K562 (cell line): ENCODE results near the gene CORO2A. TPM values are rescaled to one million over a fixed set of nuclear protein-coding genes. Genes with fewer than 3 reads are reported as not detected.

Experiments
- ATAC-seq: fragments of 200-7000 bp; cut with Tn5 transposase; 3 replicates; pipeline ENCODE4 v1.9.1; 2020; ENCODE audit warnings: moderate library complexity
- BruUV-seq: library from RNA; stranded (reverse); fragments of 400-500 nt; replicated peaks from 2 replicates; lab custom pipeline; 2021; lab: Mats Ljungman, UMichigan
- CTCF ChIA-PET: fragments of 300-600 bp; formaldehyde crosslinking; extraction: SDS; loops from one replicate; lab custom pipeline; 2021; ENCODE audit warnings: low intra/inter-chr PET ratio; lab: Yijun Ruan, JAX
- POLR2A ChIA-PET: fragments of 300-600, 350-650 bp; sonication (Branson Sonifier 250); formaldehyde crosslinking; extraction: SDS; loops from one replicate; lab custom pipeline; 2021; ENCODE audit warnings: antibody characterized with exemption, inconsistent platforms; lab: Yijun Ruan, JAX
- DNase-seq, 4 experiments: peaks; one replicate each; pipeline versions ENCODE4 v3.0.0 to v3.0.0-alpha.2; 2011 to 2018; ENCODE audit warnings: low spot score in 3 of 4, mixed read lengths in 3 of 4; ENCODE audit errors: extremely low read depth in 1 of 4
- FAIRE-seq: peaks from 2 replicates; lab custom pipeline; 2011; peaks lifted over from hg19 to GRCh38; lab: Jason Lieb, UNC
- H2AFZ ChIP-seq: 2 replicates; pipeline ENCODE4 v1.6.0; 2011; ENCODE audit warnings: low read depth, low read length, control low read depth, inconsistent platforms
- H3K27ac ChIP-seq: fragments of 200-600 bp; 3 replicates; pipeline ENCODE4 v1.8.0; 2011; ENCODE audit warnings: low read depth, mild to moderate bottlenecking, control low read depth, inconsistent platforms, low read length, moderate library complexity, mixed read lengths; ENCODE audit errors: extremely low read depth
- H3K27me3 ChIP-seq, 2 experiments: fragments of 300-600 bp in 1 of 2; 2 replicates in 1 of 2; 3 replicates in 1 of 2; pipeline versions ENCODE4 v1.6.0 to v1.8.0; 2011; ENCODE audit warnings: inconsistent platforms in 2 of 2, low read length in 2 of 2, mild to moderate bottlenecking in 1 of 2, mixed read lengths in 1 of 2, moderate library complexity in 1 of 2; ENCODE audit not compliant: control insufficient read depth in 2 of 2, insufficient read depth in 2 of 2
- H3K36me3 ChIP-seq: fragments of 300-600 bp; 3 replicates; pipeline ENCODE4 v1.8.0; 2011; ENCODE audit warnings: mild to moderate bottlenecking, low read length, inconsistent platforms; ENCODE audit not compliant: control insufficient read depth, insufficient read depth
- H3K4me1 ChIP-seq, 2 experiments: fragments of 200-600 bp in 1 of 2; replicated peaks in 1 of 2; 2 replicates in 1 of 2; 3 replicates in 1 of 2; pipeline versions ENCODE4 v1.5.1 to v1.8.0; 2011; ENCODE audit warnings: inconsistent platforms in 2 of 2, low read length in 2 of 2, mild to moderate bottlenecking in 1 of 2, mixed read lengths in 1 of 2, moderate library complexity in 1 of 2; ENCODE audit not compliant: control insufficient read depth in 2 of 2, insufficient read depth in 2 of 2
- H3K4me2 ChIP-seq: 2 replicates; pipeline ENCODE4 v1.6.1; 2011; ENCODE audit warnings: low read length, control low read depth, inconsistent platforms, mixed read lengths; ENCODE audit not compliant: insufficient read depth
- H3K4me3 ChIP-seq: fragments of 200-600 bp; sonication (generic), shearing (Covaris generic); 2 replicates; pipeline ENCODE4 v1.5.1; 2016; ENCODE audit warnings: control low read depth, inconsistent platforms
- H3K79me2 ChIP-seq: fragments of 200-600 bp; 3 replicates; pipeline ENCODE4 v1.8.0; 2011; ENCODE audit warnings: low read length, inconsistent platforms; ENCODE audit not compliant: control insufficient read depth, insufficient read depth
- H3K9ac ChIP-seq, 2 experiments: 2 replicates each; pipeline versions ENCODE4 v1.6.0 to v1.6.1; 2011; ENCODE audit warnings: low read depth in 2 of 2, low read length in 2 of 2, control low read depth in 1 of 2, inconsistent platforms in 1 of 2, mild to moderate bottlenecking in 1 of 2, mixed read lengths in 1 of 2; ENCODE audit not compliant: insufficient read depth in 1 of 2
- H3K9me1 ChIP-seq: one replicate; pipeline ENCODE4 v1.6.0; 2011; ENCODE audit warnings: inconsistent platforms, mild to moderate bottlenecking, low read length, moderate library complexity; ENCODE audit not compliant: control insufficient read depth, insufficient read depth
- H3K9me3 ChIP-seq: replicated peaks from 2 replicates; pipeline ENCODE4 v1.5.1; 2011; ENCODE audit warnings: low read depth, low read length, inconsistent platforms; ENCODE audit not compliant: control insufficient read depth, insufficient read depth
- H4K20me1 ChIP-seq: replicated peaks from 2 replicates; pipeline ENCODE4 v1.6.1; 2011; ENCODE audit warnings: low read length, inconsistent platforms, mixed read lengths; ENCODE audit not compliant: control insufficient read depth, insufficient read depth
- CBX1 ChIP-seq: sonication (generic); IDR thresholded peaks from 2 replicates; pipeline ENCODE4 v1.6.1; 2016; ENCODE audit warnings: antibody characterized with exemption, low read depth, mild to moderate bottlenecking
- EWSR1 ChIP-seq: fragments of 450-650 bp; IDR thresholded peaks from 2 replicates; pipeline ENCODE4 v1.6.1; 2018; ENCODE audit warnings: borderline replicate concordance, mild to moderate bottlenecking, low read depth, moderate library complexity; ENCODE audit not compliant: partially characterized antibody
- GATAD2B ChIP-seq: fragments of 450-650 bp; IDR thresholded peaks from 2 replicates; pipeline ENCODE4 v1.6.1; 2017; ENCODE audit warnings: mild to moderate bottlenecking, borderline replicate concordance
- IRF2 ChIP-seq: sonication (generic); formaldehyde crosslinking; IDR thresholded peaks from 2 replicates; pipeline ENCODE4 v1.8.1; 2022; ENCODE audit warnings: mild to moderate bottlenecking, missing genetic modification reagents
- MBD2 ChIP-seq: sonication (generic); IDR thresholded peaks from 2 replicates; pipeline ENCODE4 v1.6.1; 2016; ENCODE audit warnings: low read depth, borderline replicate concordance
- PHB2 ChIP-seq: fragments of 450-650 bp; IDR thresholded peaks from 2 replicates; pipeline ENCODE4 v1.6.1; 2017; ENCODE audit warnings: low read depth
- POLR2G ChIP-seq: fragments of 200-400 bp; formaldehyde crosslinking; IDR thresholded peaks from 2 replicates; pipeline ENCODE4 v1.6.1; 2017; ENCODE audit warnings: low read depth, mild to moderate bottlenecking, antibody characterized with exemption, low read length, moderate library complexity
- RBM14 ChIP-seq: fragments of 200-400 bp; formaldehyde crosslinking; IDR thresholded peaks from 2 replicates; pipeline ENCODE4 v1.6.1; 2018; ENCODE audit warnings: low read depth, mild to moderate bottlenecking, low read length, moderate library complexity, borderline replicate concordance; ENCODE audit not compliant: insufficient read depth
- THRAP3 ChIP-seq: fragments of 450-650 bp; IDR thresholded peaks from 2 replicates; pipeline ENCODE4 v1.6.1; 2016; ENCODE audit warnings: mild to moderate bottlenecking, inconsistent platforms, borderline replicate concordance
- WHSC1 ChIP-seq: IDR thresholded peaks from one replicate; pipeline ENCODE4 v1.6.1; 2012; ENCODE audit warnings: low read length, control low read depth, inconsistent platforms
- ZFP36 ChIP-seq: fragments of 150-350 bp; IDR thresholded peaks from 2 replicates; pipeline ENCODE4 v1.6.1; 2018; ENCODE audit warnings: low read length, low read depth; ENCODE audit not compliant: partially characterized antibody
- ZNF444 ChIP-seq: fragments of 250-450 bp; sonication (Bioruptor Pico); IDR thresholded peaks from 2 replicates; pipeline ENCODE4 v1.4.0; 2020; ENCODE audit warnings: mild to moderate bottlenecking, moderate library complexity
- ZNF780A ChIP-seq: fragments of 250-450 bp; sonication (Bioruptor Pico); IDR thresholded peaks from 2 replicates; pipeline ENCODE4 v1.5.0; 2021; ENCODE audit warnings: mild to moderate bottlenecking
- WGBS: fragments of 100-300 bp; shearing (Covaris generic); methylation state at CpG from one replicate; pipeline ENCODE4 v1.1.6; 2016; ENCODE audit warnings: low coverage, mixed read lengths; ENCODE audit not compliant: insufficient coverage; ENCODE audit errors: missing lambda C conversion rate; 5-methylcytosine and 5-hydroxymethylcytosine counted together
- in situ Hi-C: fragments of 300-500 bp; cut with MboI; formaldehyde crosslinking; loops from 4 replicates; pipeline ENCODE4 v1.15.0; 2018; ENCODE audit warnings: inconsistent platforms, mixed read lengths
- intact Hi-C: fragments of 100-400 bp; cut with micrococcal nuclease; formaldehyde crosslinking; loops from 2 replicates; pipeline ENCODE4 v1.14.2; 2022
- polyA plus RNA-seq, 8 experiments: library from polyadenylated mRNA; depleted of rRNA in 4 of 8; stranded (reverse) in 5 of 8; unstranded in 3 of 8; fragments of >200 nt; fragmentation: Nextera tagmentation in 2 of 8; fragmentation: Illumina TruSeq in 1 of 8; extraction: Ambion mirVana in 2 of 8; extraction: Trizol in 1 of 8; gene quantifications; 2 replicates each; pipeline versions ENCODE4 v1.2.1 to v1.2.3, GENCODE V29; 2011 to 2014; ENCODE audit warnings: inconsistent platforms in 1 of 8, missing spikeins in 1 of 8
- total RNA-seq, 7 experiments: library from RNA; depleted of rRNA in 6 of 7; stranded (reverse); fragments of >200 nt in 6 of 7; fragmentation: Illumina TruSeq in 2 of 7; extraction: Trizol in 2 of 7; gene quantifications; 2 replicates each; pipeline versions ENCODE4 v1.2.1 to v1.2.3, GENCODE V29; 2011 to 2021; ENCODE audit warnings: low replicate concordance in 1 of 7
- TF ChIP-seq, protein P1 (sequence below): IDR thresholded peaks from 2 replicates; pipeline ENCODE4 v1.6.1; 2011; ENCODE audit not compliant: insufficient read length; ENCODE audit errors: extremely low read depth

CORO2A gene
- total and polyA plus RNA-seq, 9 of the 15 experiments (the other 6 are each of a cell fraction or from before 2014, with no cell fraction given): 9.5 to 26.6 (median 18.0) TPM

DNA sequence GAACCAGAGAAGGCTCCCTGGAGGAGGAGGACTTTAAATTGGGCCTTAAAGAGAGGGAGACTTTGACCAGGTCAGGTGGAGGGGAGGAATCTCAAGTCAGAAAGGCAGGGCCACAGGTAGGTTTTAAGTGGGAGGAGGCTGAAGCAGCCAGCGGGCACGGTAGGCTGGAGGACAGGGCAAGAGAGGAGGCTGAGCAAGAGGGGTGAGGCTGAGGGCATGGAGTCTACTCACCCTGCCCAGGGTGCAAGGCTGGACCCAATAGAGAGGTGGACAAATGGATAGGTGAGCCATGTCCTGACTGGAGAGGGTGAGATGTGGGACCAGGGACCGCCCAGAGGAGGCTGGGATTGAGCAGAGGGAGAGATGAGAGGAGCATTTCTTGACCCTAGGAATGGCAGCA, 47.8 kb downstream of the CORO2A start:
- Histone ChIP-seq H3K4me1 (peaks cover 0 to 10% of the 10 kb centered on the region in 2 experiments; a peak in 3 of 5 replicates), H4K20me1 (no peaks in the 10 kb centered on the region), H3K9me3 (no peaks in the 10 kb centered on the region), H3K27me3 (no peaks in the 10 kb centered on the region), H3K79me2 (no peaks in the 10 kb centered on the region), H3K9ac (no peak overlapping the region), H3K9me1 (peaks cover 4% of the 10 kb centered on the region), H2AFZ (no peak overlapping the region), H3K4me2 (no peak overlapping the region), H3K27ac (no peak overlapping the region), H3K4me3 (no peak overlapping the region), H3K36me3 (peaks cover 20% of the 10 kb centered on the region; the same call in 2 of the 3 replicates)
- DNase-seq (no peak), FAIRE-seq (no peak), ATAC-seq (no peak)
- in situ Hi-C loops: no loop called here
- BruUV-seq: no TSS peak
- peak; percentile 85 for TF ChIP-seq ZFP36
- TF ChIP-seq RBM14: no peak
- 41% methylated on average over 3 of the region's 3 CpGs for WGBS
- ChIA-PET POLR2A (interaction anchor here (1.0 kb wide), 1 partner anchor 99 kb away, joined by 3 read pairs; no protein-coding TSS in a partner anchor), CTCF (no interaction called here)
- intact Hi-C loops: no loop called here

DNA sequence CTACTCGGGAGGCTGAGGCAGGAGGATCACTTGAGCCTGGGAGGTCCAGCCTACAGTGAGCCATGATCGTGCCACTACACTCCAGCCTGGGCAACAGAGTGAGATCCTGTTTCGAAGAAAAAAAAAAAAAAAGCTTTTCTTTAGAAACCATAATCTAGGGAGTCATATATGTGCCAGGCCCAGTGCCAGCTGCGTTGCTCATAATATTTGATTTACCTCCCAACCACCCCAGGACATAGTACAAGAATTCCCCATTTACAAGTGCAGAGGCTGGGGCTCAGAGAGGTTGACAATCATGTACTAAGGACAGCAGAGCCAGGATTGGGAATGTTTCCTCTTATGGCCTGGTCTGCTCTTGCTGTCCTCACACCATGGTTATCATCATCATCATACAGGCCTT, 48.4 kb downstream of the CORO2A start:
- FAIRE-seq: no peak
- CTCF ChIA-PET: no interaction called here
- BruUV-seq: no TSS peak

More for the DNA sequence above, 48.4 kb downstream of the CORO2A start:
- intact Hi-C loops (no loop called here), in situ Hi-C loops (no loop called here)
- H2AFZ ChIP-seq: no peak overlapping the region
- no peak overlapping the region for H3K9ac ChIP-seq
- H3K27me3 ChIP-seq: no peaks in the 10 kb centered on the region
- 84% methylated on average over 3 of the region's 4 CpGs for WGBS
- no peak overlapping the region for H3K27ac ChIP-seq
- DNase-seq (no peak), ATAC-seq (no peak)
- H3K9me3 ChIP-seq: no peaks in the 10 kb centered on the region
- H3K4me1 ChIP-seq: peaks cover 0 to 10% of the 10 kb centered on the region in 2 experiments; a peak in 3 of 5 replicates
- H3K79me2 ChIP-seq: no peaks in the 10 kb centered on the region
- no peak for TF ChIP-seq CBX1
- TF ChIP-seq MBD2: no peak
- TF ChIP-seq THRAP3: no peak
- no peak for TF ChIP-seq ZNF780A
- TF ChIP-seq IRF2: no peak
- TF ChIP-seq ZNF444 (CRISPR knock-in tag): no peak
- TF ChIP-seq POLR2G: no peak
- no peak for TF ChIP-seq WHSC1
- no peak for TF ChIP-seq PHB2
- TF ChIP-seq EWSR1: no peak
- TF ChIP-seq GATAD2B: no peak
- TF ChIP-seq, protein P1, sequence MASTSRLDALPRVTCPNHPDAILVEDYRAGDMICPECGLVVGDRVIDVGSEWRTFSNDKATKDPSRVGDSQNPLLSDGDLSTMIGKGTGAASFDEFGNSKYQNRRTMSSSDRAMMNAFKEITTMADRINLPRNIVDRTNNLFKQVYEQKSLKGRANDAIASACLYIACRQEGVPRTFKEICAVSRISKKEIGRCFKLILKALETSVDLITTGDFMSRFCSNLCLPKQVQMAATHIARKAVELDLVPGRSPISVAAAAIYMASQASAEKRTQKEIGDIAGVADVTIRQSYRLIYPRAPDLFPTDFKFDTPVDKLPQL: no peak
- H4K20me1 ChIP-seq: no peaks in the 10 kb centered on the region
- H3K4me3 ChIP-seq: no peak overlapping the region
- peaks cover 19% of the 10 kb centered on the region; the same call in 2 of the 3 replicates for H3K36me3 ChIP-seq
- peaks cover 4% of the 10 kb centered on the region for H3K9me1 ChIP-seq
- no peak overlapping the region for H3K4me2 ChIP-seq
- POLR2A ChIA-PET: no interaction called here
